Heart left ventricle (tissue), 16 donors: ENCODE data around the gene TANGO2. TPM values are rescaled to one million over a fixed set of nuclear protein-coding genes. Genes with fewer than 3 reads are reported as not detected.

ENCODE experiments used
- ATAC-seq, 4 donors: fragments of 200-7000 bp; cut with Tn5 transposase; one replicate each; pipeline ENCODE4 v1.9.1; 2020 to 2022; ENCODE audit warnings: moderate library complexity in 4 of 4, mild to moderate bottlenecking in 3 of 4, moderate number of reproducible peaks in 1 of 4
- DNase-seq, 5 donors: peaks; one replicate each; pipeline ENCODE4 v3.0.0-alpha.2; 2020
- H3K27ac ChIP-seq, 12 donors: fragments of 200-600 bp; sonication (generic) in 4 of 12; one replicate each; pipeline versions ENCODE4 v1.5.0 to v1.8.0; 2016 to 2022; ENCODE audit warnings: mild to moderate bottlenecking in 2 of 12
- H3K27me3 ChIP-seq, 9 donors: fragments of 200-600 bp; sonication (generic) in 2 of 9; one replicate each; pipeline versions ENCODE4 v1.5.1 to v1.8.0; 2016 to 2022; ENCODE audit warnings: mild to moderate bottlenecking in 3 of 9
- H3K36me3 ChIP-seq, 9 donors: fragments of 200-600 bp; sonication (generic) in 2 of 9; one replicate each; pipeline versions ENCODE4 v1.5.0 to v1.8.0; 2018 to 2022; ENCODE audit warnings: mild to moderate bottlenecking in 2 of 9
- H3K4me1 ChIP-seq, 12 donors: fragments of 200-600 bp; sonication (generic) in 4 of 12; one replicate each; pipeline versions ENCODE4 v1.5.0 to v1.8.0; 2016 to 2022; ENCODE audit warnings: mild to moderate bottlenecking in 3 of 12
- H3K4me3 ChIP-seq, 12 donors: fragments of 200-600 bp; sonication (generic) in 4 of 12; one replicate each; pipeline versions ENCODE4 v1.5.0 to v1.8.0; 2017 to 2022; ENCODE audit warnings: mild to moderate bottlenecking in 9 of 12, moderate library complexity in 4 of 12
- H3K9me3 ChIP-seq, 12 donors: fragments of 200-600 bp; sonication (generic) in 4 of 12; one replicate each; pipeline versions ENCODE4 v1.5.0 to v1.8.0; 2016 to 2022; ENCODE audit warnings: mild to moderate bottlenecking in 1 of 12
- POLR2A ChIP-seq, 2 donors: fragments of 450-650 bp; IDR thresholded peaks; one replicate each; pipeline ENCODE4 v1.6.1; 2017; ENCODE audit warnings: antibody characterized with exemption in 2 of 2, mild to moderate bottlenecking in 2 of 2, moderate library complexity in 2 of 2
- whole genome bisulfite sequencing, 4 donors: extraction: QIAGEN DNeasy Blood & Tissue Kit in 2 of 4; methylation state at CpG; one replicate each; pipeline versions ENCODE4 v1.1.5 to v1.1.7; 2013 to 2018; 5-methylcytosine and 5-hydroxymethylcytosine counted together
- intact Hi-C, 10 donors: fragments of 100-400 bp; cut with DNase I; formaldehyde crosslinking; loops; one replicate each; pipeline versions ENCODE4 v1.11.1 to v1.14.2; 2022
- polyA plus RNA-seq, 2 donors: library from polyadenylated mRNA; stranded (reverse); fragments of 200-250 nt; gene quantifications; one replicate each; pipeline ENCODE4 v1.2.3, GENCODE V29; 2013
- total RNA-seq, 9 donors: library from RNA; depleted of rRNA in 2 of 9; stranded (reverse); fragments of >200 nt in 2 of 9; fragmentation: NEBNext Ultra II Directional in 3 of 9; extraction: Animal tissue kit (Norgen Biotek cat#: 25700) in 3 of 9; gene quantifications; one replicate each; pipeline versions ENCODE4 v1.1.0 to v1.2.4, GENCODE V29; 2016 to 2023
- TF ChIP-seq, protein P1 (sequence below), 12 donors: fragments of 200-600 bp; sonication (generic) in 4 of 12; IDR thresholded peaks; one replicate each; pipeline versions ENCODE4 v1.5.0 to v1.8.0; 2018 to 2022; ENCODE audit warnings: antibody characterized with exemption in 12 of 12, mild to moderate bottlenecking in 5 of 12
- donor health status: ischemic (EF 13 %, LVEDD 7.1; RV severe dilation, severe dysfunction).
- donor health status: healthy with polysubstance abuse.
- donor health status: DM: no; HTN: yes; CAD: no.
- donor health status: DM: no; HTN: no; CAD: no.
- donor health status: ischemic (EF 25% LVEDD 6.9; RV normal size, moderate dysfunction).
- donor health status: ischemic (EF 25% LVEDD 5.7; RV mildly dilated, moderate dysfunction).
- donor health status: healthy.
- donor health status: DM: yes; HTN: yes; CAD: no.
- donor health status: ischemic (EF 35%, LVEDD 5.7; RV mildly dilated, moderate dysfunction).
- donor health status: nonischemic (EF 11% LVEDD 7.7; RV severe dilation, severe dysfunction).
- donor health status: DM: yes; HTN: yes; CAD: no.
- donor health status: PGD.
- donor health status: ischemic (EF 29% LVEDD 5.4; RV normal size, mild dysfunction).
- donor health status: nonischemic (EF 23%, LVEDD 6.1; RV moderate dilation, normal function).

The TANGO2 gene
- total and polyA plus RNA-seq, 11 donors, result 51.3 to 341 (median 63.0) TPM

DNA sequence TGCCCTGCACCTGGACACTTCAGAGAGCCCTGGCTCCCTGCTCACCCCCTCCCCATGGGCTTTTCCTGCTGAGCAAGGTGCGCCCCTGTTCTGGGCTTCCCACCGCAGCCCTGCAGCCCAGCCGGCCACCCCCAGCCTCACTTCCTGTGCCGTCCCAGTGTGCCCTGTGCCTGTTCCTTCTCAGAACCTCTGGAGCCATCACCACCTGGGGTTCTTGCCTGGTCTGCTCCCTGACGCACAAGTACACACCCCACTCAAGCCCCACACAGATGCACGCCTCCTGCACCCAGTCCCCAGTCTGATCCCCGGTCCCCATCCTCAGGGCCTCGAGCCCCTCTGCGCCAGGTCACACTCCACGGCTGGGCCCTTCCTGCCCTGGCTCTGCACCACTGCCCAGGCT lies 35.3 kb downstream of the TANGO2 start:
- no peak for DNase-seq
- Histone ChIP-seq H3K27ac (no peak overlapping the region), H3K27me3 (no peaks in the 10 kb centered on the region), H3K9me3 (no peaks in the 10 kb centered on the region), H3K36me3 (peaks cover 0 to 98% (median 85%) of the 10 kb centered on the region in 9 donors), H3K4me1 (peaks cover 0 to 16% (median under 1%) of the 10 kb centered on the region in 12 donors), H3K4me3 (no peak overlapping the region)
- no peak for ATAC-seq
- WGBS, 4 donors, result 80 to 89% (median 85%) methylated on average over 10 of the region's 10 CpGs
- intact Hi-C loops, result no loop called here
- no peak for TF ChIP-seq POLR2A (IDR thresholded peaks at IDR 0.05)
- TF ChIP-seq, protein P1, sequence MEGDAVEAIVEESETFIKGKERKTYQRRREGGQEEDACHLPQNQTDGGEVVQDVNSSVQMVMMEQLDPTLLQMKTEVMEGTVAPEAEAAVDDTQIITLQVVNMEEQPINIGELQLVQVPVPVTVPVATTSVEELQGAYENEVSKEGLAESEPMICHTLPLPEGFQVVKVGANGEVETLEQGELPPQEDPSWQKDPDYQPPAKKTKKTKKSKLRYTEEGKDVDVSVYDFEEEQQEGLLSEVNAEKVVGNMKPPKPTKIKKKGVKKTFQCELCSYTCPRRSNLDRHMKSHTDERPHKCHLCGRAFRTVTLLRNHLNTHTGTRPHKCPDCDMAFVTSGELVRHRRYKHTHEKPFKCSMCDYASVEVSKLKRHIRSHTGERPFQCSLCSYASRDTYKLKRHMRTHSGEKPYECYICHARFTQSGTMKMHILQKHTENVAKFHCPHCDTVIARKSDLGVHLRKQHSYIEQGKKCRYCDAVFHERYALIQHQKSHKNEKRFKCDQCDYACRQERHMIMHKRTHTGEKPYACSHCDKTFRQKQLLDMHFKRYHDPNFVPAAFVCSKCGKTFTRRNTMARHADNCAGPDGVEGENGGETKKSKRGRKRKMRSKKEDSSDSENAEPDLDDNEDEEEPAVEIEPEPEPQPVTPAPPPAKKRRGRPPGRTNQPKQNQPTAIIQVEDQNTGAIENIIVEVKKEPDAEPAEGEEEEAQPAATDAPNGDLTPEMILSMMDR (IDR thresholded peaks at IDR 0.05), result no peak

DNA sequence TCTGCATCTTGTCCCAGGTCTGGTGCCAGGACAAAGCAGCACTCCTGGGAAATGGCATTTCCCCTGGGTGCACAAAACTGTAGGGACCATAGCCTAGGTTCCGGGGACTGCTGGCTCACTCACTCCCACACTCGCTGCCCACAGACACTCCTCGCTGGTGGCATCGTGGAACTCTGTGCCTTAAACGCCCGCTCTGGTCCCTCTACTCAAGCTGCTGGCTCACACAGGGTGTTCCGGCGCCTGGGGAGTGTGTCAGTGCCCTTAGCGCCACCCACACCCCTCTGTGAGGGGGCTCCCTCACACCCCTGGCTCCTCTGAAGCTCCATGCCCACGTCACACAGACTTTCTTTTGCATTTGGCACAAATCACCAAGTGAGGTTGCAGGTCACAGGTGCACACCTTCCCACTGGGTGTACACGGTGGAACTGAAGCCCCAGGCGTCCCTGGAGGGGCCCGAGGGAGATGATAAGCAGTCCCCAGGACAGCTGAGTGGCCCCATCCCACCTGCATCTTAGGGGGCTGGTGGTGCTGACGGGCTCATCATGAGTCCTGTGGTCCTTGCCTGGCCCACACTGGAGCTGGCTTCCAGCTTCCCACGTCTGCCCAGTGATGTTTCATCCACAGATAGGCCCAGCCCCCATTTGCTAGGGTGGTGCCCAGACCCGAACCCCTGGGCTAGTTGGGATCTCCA lies 35.9 kb downstream of the TANGO2 start:
- no peak overlapping the region for H3K27ac ChIP-seq
- H3K4me1 ChIP-seq, result peaks cover 0 to 23% (median 4%) of the 10 kb centered on the region in 12 donors
- DNase-seq (no peak), ATAC-seq (no peak)
- intact Hi-C loops, result no loop called here
- no peak overlapping the region for H3K4me3 ChIP-seq
- H3K9me3 ChIP-seq, result no peaks in the 10 kb centered on the region
- peaks cover 0 to 98% (median 87%) of the 10 kb centered on the region in 9 donors for H3K36me3 ChIP-seq
- WGBS, 4 donors, result 91 to 94% (median 92%) methylated on average over 16 of the region's 16 CpGs
- TF ChIP-seq, protein P1 (IDR thresholded peaks at IDR 0.05), result no peak
- no peak for TF ChIP-seq POLR2A (IDR thresholded peaks at IDR 0.05)
- H3K27me3 ChIP-seq, result no peaks in the 10 kb centered on the region

DNA sequence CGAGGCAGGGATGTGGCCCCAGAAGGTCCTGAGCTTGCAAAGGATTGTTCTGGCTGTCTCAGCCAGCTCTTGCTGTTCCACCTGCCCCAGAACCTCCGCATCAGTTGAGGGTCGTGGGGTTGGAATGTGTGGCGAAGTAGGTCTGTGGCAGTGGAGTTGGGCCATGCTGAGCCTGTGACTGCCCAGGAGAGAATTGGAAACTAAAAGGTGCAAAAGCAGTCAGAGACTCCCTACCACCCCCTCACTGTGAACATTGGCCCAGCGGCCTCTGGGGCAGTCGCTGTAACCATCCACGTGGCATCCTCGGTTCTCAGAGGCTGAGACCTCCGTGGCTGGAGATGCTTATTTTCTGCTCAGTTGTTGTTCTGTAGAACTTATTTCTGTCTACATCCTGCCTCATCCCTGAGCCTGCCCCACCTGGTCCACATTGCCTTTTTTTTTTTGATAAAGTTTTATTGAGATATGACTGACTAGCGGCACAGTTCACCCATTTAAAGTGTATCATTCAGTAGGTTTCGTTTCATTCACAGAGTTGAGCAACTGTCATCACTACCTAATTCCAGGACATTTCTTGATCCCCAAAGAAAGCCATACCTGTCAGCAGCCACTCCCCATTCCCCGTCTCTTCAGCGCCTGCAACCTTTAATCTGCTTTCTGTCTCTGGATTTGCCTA lies 36.8 kb downstream of the TANGO2 start:
- no peak for DNase-seq
- intact Hi-C loops, result no loop called here
- Histone ChIP-seq H3K27ac (no peak overlapping the region), H3K27me3 (no peaks in the 10 kb centered on the region), H3K36me3 (peaks cover 0 to 98% (median 88%) of the 10 kb centered on the region in 9 donors), H3K9me3 (no peaks in the 10 kb centered on the region), H3K4me3 (no peak overlapping the region), H3K4me1 (peaks cover 0 to 26% (median 4%) of the 10 kb centered on the region in 12 donors)
- no peak for ATAC-seq
- 95 to 98% (median 96%) methylated on average over 13 of the region's 13 CpGs for WGBS, 4 donors
- no peak for TF ChIP-seq POLR2A (IDR thresholded peaks at IDR 0.05)
- TF ChIP-seq, protein P1 (IDR thresholded peaks at IDR 0.05), result no peak

DNA sequence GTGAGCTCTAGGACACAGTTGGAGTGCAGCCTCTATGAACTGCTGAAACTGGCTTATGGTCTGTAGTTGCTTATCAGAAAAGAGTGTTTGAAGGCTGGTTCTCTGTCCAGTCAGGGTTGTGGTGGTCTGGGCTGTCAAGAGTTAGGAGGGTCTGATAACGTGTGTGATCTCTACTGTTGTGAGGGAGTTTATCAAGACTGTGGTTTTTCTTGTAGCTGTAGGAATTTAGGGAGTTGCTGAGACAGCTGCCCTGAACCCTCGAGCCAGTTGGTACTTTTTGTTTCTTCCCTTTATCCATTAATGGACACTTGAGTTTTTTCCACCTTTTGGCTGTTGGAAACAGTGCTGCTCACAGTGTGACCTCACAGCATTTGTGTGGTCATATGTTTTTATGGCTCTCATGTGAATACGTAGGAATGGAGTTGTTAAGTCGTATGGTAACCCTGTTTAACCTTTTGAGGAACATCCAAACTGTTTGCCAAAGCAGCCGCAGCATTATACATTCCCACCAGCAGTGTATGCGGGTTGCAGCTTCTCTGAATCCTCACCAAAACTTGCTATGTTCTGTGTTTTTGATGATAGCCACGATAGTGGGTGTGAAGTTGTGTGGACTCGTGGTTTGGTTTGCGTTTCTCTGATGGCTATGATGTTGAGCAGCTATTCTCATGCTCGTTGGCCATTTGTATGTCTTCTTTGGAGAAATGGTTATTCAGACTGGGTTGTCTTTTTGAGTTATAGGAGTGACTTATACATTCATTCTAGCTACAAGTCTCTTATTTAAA lies 38.3 kb downstream of the TANGO2 start:
- Histone ChIP-seq H3K4me1 (peaks cover 0 to 15% (median 0%) of the 10 kb centered on the region in 12 donors), H3K27ac (no peak overlapping the region), H3K9me3 (no peaks in the 10 kb centered on the region), H3K27me3 (no peaks in the 10 kb centered on the region), H3K4me3 (no peak overlapping the region), H3K36me3 (peaks cover 0 to 98% (median 87%) of the 10 kb centered on the region in 9 donors)
- intact Hi-C loops, result no loop called here
- 82 to 92% (median 85%) methylated on average over 10 of the region's 10 CpGs for WGBS, 4 donors
- no peak for DNase-seq
- no peak for TF ChIP-seq POLR2A (IDR thresholded peaks at IDR 0.05)
- TF ChIP-seq, protein P1 (IDR thresholded peaks at IDR 0.05), result no peak
- ATAC-seq, result no peak
